HG03558 (cell line): ENCODE data around the gene RBM15B.
A peak's percentile ranks its signal among the peaks of the same experiment; 100 is the strongest.

Experiments used
- ATAC-seq: cut with Tn5 transposase; IDR thresholded peaks from one replicate; pipeline ENCODE4 v1.9.1; 2021; ENCODE audit warnings: moderate number of reproducible peaks; ENCODE audit not compliant: unreplicated experiment; ENCODE audit errors: extremely low read depth

The RBM15B gene

GRCh38 chr3:51391566-51392354, 675 bp downstream of the RBM15B start:
- peak; percentile 0 for ATAC-seq

GRCh38 chr3:51392355-51393133, 1.5 kb downstream of the RBM15B start:
- ATAC-seq, result no peak

GRCh38 chr3:51393134-51393495, 2.0 kb downstream of the RBM15B start:
- ATAC-seq, result no peak

- no peak for ATAC-seq
Measured at GRCh38 chr3:51393564-51393963, 2.5 kb downstream of the RBM15B start.

- ATAC-seq, result no peak
Measured at GRCh38 chr3:51394541-51394940, 3.5 kb downstream of the RBM15B start.

- ATAC-seq, result no peak
Measured at GRCh38 chr3:51395493-51396213, 4.6 kb downstream of the RBM15B start.

- ATAC-seq, result no peak
Measured at GRCh38 chr3:51396401-51396800, 5.3 kb downstream of the RBM15B start.

- ATAC-seq, result no peak
Measured at GRCh38 chr3:51397392-51397791, 6.3 kb downstream of the RBM15B start.

- ATAC-seq, result no peak
Measured at GRCh38 chr3:51398595-51399310, 7.7 kb downstream of the RBM15B start.

GRCh38 chr3:51400166-51400565, 9.1 kb downstream of the RBM15B start:
- ATAC-seq, result no peak

- ATAC-seq, result no peak
Measured at GRCh38 chr3:51401735-51402134, 10.7 kb downstream of the RBM15B start.

GRCh38 chr3:51403675-51404074, 12.6 kb downstream of the RBM15B start:
- no peak for ATAC-seq

GRCh38 chr3:51408021-51408420, 16.9 kb downstream of the RBM15B start:
- ATAC-seq, result no peak

- ATAC-seq, result no peak
Measured at GRCh38 chr3:51408813-51409212, 17.7 kb downstream of the RBM15B start.

GRCh38 chr3:51422211-51422610, 31.1 kb downstream of the RBM15B start:
- no peak for ATAC-seq

- no peak for ATAC-seq
Measured at GRCh38 chr3:51426921-51427320, 35.8 kb downstream of the RBM15B start.

- no peak for ATAC-seq
Measured at GRCh38 chr3:51429138-51429537, 38.1 kb downstream of the RBM15B start.

GRCh38 chr3:51434110-51434509, 43.0 kb downstream of the RBM15B start:
- no peak for ATAC-seq

GRCh38 chr3:51434746-51435327, 43.8 kb downstream of the RBM15B start:
- no peak for ATAC-seq

- no peak for ATAC-seq
Measured at GRCh38 chr3:51436998-51437639, 46.0 kb downstream of the RBM15B start.
